ENCODE results near the gene NVL.
"Not testable (repeated sequence)": the region's sequence is repeated elsewhere in the genome, so short reads cannot be mapped to it uniquely, and the experiment has no call there.

DNA sequence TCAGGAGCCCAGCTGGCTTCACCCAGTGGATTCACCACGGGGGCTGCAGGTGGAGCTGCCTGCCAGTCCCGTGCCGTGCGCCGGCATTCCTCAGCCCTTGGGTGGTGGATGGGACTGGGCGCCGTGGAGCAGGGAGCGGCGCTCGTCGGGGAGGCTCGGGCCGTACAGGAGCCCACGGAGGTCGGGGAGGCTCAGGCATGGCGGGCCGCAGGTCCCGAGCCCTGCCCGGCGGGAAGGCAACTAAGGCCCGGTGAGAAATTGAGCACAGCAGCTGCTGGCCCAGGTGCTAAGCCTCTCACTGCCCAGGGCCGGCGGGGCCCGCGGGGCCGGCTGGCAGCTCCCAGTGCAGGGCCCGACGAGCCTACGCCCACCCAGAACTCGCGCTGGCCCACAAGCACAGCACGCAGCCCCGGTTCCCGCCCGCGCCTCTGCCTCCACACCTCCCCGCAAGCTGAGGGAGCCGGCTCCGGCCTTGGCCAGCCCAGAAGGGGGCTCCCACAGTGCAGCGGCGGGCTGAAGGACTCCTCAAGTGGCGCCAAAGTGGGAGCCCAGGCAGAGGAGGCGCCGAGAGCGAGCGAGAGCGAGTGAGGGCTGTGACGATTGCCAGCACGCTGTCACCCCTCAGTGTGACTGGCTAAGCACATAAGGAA lies 22.6 kb upstream of the NVL start:
- TF ChIP-seq, protein P1, sequence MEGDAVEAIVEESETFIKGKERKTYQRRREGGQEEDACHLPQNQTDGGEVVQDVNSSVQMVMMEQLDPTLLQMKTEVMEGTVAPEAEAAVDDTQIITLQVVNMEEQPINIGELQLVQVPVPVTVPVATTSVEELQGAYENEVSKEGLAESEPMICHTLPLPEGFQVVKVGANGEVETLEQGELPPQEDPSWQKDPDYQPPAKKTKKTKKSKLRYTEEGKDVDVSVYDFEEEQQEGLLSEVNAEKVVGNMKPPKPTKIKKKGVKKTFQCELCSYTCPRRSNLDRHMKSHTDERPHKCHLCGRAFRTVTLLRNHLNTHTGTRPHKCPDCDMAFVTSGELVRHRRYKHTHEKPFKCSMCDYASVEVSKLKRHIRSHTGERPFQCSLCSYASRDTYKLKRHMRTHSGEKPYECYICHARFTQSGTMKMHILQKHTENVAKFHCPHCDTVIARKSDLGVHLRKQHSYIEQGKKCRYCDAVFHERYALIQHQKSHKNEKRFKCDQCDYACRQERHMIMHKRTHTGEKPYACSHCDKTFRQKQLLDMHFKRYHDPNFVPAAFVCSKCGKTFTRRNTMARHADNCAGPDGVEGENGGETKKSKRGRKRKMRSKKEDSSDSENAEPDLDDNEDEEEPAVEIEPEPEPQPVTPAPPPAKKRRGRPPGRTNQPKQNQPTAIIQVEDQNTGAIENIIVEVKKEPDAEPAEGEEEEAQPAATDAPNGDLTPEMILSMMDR (IDR thresholded peaks at IDR 0.05) = not testable (repeated sequence)
- TF ChIP-seq, protein P2, sequence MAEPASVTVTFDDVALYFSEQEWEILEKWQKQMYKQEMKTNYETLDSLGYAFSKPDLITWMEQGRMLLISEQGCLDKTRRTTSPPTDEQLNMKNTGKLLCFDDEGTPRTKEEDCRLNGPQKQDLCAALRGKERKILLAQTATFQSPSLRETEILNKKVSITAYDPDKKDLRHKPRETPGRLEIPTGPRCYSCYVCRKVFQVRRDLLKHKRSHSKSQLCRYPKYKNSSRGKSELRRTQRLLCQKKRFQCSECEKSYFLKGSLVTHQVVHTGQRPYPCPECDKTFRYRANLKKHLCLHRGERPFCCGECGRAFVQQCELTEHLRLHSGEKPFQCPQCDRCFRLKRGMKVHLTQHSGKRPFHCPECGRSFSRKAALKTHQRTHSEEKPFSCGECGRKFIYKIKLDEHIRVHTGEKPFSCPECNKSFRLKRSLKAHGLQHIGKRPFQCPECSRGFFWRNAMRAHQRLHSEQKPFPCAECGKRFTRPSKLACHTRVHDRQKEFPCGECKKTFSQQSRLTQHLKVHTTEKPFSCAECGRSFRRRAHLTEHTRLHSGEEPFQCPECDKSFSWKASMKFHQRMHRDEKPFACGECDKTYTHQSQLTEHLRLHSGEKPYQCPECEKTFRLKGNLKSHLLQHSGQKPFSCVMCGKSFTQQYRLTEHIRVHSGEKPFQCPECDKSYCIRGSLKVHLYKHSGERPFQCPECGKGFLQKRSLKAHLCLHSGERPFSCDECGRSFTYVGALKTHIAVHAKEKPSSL (CRISPR knock-in tag; conservative IDR thresholded peaks at IDR 0.05) = not testable (repeated sequence)
- TF ChIP-seq GABPB1, TEAD4 (CRISPR knock-in tag; IDR thresholded peaks at IDR 0.05): not testable (repeated sequence)
- TF ChIP-seq, protein P3, sequence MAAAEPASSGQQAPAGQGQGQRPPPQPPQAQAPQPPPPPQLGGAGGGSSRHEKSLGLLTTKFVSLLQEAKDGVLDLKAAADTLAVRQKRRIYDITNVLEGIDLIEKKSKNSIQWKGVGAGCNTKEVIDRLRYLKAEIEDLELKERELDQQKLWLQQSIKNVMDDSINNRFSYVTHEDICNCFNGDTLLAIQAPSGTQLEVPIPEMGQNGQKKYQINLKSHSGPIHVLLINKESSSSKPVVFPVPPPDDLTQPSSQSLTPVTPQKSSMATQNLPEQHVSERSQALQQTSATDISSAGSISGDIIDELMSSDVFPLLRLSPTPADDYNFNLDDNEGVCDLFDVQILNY (CRISPR knock-in tag; IDR thresholded peaks at IDR 0.05) = not testable (repeated sequence)
- TF ChIP-seq, protein P4, sequence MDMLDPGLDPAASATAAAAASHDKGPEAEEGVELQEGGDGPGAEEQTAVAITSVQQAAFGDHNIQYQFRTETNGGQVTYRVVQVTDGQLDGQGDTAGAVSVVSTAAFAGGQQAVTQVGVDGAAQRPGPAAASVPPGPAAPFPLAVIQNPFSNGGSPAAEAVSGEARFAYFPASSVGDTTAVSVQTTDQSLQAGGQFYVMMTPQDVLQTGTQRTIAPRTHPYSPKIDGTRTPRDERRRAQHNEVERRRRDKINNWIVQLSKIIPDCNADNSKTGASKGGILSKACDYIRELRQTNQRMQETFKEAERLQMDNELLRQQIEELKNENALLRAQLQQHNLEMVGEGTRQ (CRISPR knock-in tag; IDR thresholded peaks at IDR 0.05) = not testable (repeated sequence)

Measured in WTC11 (cell line).